HG02798 (cell line): ENCODE results near the gene BOC.

ENCODE experiments used
- ATAC-seq: cut with Tn5 transposase; IDR thresholded peaks from one replicate; pipeline ENCODE4 v1.9.1; 2021; ENCODE audit warnings: mild to moderate bottlenecking; ENCODE audit not compliant: unreplicated experiment, poor library complexity

The BOC gene

DNA sequence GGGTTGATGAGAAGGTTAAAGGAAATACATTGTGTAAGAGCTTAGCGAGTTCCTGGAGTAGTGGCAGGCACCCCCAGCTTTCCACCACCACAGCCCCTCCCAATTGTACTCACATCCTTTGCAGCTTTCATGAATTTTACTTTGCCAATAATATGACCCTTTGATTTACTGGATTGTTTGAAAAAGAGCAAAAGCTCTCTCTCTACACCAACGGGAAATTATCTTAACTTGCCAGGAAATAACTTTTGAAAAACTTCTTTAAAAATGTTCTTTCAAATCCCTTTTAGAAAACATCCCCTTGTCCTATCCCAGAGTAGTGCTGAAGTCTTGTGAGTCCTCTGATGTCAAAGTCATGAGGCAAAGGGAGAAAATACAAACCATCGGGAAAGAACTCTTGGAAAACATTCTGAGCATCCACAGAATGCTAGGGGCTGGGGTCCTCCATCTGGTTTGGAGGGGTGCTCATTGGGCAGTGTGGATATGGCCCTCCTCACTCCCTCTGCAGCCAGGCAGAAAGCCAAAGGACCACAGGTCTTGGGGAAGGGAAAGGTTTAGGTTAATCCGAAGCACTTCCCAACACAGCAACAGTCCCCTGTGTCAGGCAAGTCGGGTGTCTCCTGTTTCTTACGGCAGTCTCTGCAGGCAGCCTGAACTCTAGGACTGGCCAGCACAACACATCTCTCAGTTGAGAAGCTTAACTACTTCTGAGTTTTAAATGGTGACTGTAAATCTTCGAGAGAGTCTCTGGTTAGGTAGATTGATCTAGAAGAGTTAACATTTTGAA is 36.5 kb downstream of the BOC start:
- no peak for ATAC-seq

DNA sequence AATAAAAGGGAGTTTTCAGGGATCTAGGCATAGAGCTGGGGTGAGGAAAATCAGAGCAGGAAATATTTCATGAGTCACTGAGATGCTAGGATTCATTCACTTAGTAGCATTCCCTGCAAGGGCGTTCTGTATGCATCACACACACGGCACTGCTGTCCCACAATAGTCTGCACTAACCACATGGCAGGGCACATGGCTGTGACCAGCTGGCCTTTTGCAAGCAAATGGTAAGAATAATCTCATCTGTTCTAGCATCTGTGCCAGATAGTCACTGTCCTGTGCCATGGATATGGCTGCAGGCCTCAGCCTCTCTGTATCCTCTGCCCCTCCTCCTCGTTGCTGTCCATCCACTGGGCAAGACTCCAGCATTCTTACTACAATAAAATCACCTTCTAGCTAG is 37.8 kb downstream of the BOC start:
- ATAC-seq: no peak

DNA sequence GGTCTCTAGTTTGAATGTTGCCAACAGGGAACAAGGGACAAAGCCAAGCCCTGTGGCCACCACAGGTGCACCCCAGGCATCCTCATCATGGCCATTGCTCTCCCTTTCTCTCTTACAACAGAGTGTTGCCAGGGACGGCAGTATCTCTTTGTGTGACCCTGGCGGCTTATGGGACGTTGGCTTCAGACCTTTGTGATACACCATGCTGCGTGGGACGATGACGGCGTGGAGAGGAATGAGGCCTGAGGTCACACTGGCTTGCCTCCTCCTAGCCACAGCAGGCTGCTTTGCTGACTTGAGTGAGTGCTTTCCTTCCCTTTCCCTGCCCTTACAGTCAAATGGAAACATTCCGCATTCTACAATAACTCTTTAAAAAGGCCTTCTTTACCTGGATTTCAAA is 38.2 kb downstream of the BOC start:
- no peak for ATAC-seq

DNA sequence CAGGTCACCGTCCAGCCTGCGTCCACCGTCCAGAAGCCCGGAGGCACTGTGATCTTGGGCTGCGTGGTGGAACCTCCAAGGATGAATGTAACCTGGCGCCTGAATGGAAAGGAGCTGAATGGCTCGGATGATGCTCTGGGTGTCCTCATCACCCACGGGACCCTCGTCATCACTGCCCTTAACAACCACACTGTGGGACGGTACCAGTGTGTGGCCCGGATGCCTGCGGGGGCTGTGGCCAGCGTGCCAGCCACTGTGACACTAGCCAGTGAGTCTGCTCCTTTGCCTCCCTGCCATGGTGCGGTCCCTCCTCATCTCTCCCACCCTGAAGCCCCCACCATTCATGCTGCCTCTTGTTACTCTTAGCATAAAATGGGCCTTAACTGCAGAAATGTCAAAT is 39.2 kb downstream of the BOC start:
- no peak for ATAC-seq

DNA sequence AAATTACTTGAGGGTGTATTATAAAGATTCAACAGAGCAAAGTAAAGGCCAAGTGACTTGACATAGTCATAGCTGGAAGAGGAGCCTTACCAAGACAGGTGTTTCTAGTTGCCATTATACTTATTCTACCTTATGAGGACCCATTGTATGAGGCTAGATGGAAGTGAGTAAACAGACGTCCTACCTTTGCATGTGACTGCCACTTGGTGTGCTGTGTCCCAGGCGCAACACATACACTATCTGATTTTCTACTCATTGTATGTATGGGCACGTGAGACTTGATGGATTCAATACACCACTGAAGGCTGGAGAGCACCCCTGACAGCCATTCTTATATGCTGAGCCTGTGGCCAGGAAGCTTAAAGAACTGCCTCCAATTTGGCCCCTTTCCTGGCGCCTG is 40.5 kb downstream of the BOC start:
- no peak for ATAC-seq

DNA sequence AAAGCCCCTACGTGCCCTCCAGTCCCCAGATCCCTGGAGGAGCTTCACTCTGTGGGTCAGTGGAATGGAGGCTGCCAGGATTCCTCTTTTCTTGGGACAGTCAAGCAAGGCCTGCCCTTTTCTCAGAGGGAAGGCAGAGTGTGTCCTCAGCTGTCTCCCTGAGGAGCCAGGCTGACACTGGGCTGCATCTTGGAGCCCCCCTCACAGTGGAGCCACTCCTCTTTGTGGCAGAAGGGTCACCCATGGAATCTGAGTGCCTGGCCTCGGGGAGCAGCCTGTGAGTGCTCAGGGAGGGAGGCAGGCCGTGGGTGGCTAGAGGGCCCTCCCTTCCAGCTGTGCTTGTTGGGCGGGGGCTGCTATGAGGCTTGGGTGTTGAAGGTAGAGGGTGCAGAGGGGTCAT is 41.2 kb downstream of the BOC start:
- no peak for ATAC-seq

DNA sequence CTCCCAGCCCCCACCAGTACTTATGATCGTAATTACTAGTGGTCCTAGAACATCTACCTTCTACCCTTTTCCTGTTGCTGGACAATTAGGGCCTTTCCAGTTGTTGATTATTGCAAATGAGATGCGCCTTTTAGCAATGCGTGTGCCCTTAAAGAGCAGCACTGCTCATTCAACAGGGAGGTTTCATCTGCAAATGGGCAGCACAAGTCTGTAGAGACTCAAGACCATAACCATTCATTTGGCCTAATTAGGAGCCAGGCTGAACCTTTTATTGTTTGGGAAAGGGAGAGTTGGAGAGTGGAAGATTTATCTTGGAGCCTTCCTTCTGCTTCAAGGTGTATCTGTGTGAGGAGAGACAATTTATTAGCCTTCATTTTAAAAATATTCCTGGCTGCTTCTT is 42.3 kb downstream of the BOC start:
- ATAC-seq: no peak

DNA sequence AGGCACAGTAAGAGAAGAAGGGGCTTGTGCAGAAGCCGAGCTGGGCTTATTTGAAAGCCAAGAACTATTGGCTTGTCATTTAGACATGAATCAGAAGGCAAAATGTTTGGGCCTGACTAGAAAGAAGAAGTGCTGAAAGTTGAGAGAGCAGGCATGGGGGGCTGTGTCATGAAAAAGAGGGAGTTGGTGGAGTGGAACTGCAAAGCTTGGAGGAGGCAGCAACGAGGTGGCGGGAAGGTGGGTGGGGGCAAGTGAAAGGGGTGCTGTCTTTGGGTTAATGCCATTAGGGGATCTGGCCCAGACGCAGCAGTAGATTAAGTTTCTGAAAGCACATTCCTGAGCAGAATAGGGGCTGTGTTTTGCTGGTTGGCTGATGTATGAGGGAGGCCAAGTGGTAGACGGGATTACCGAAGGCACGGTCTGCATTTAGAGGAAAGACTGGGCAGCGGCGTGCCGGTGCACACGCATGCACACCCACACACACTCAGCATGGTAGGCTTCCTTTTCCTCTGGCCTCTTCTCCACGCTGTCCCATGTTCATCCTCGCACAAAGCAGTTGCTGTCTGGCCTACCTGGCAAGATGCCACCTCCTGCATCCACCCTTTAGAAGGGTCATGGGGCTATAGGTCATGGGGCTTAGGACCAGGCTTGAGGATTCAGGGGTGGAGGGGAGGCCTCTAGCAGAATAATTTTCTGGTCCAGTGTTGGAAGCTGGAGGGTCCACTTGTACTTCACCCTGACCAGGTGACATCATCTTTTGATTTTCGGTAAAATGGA is 43.0 kb downstream of the BOC start:
- ATAC-seq: no peak

DNA sequence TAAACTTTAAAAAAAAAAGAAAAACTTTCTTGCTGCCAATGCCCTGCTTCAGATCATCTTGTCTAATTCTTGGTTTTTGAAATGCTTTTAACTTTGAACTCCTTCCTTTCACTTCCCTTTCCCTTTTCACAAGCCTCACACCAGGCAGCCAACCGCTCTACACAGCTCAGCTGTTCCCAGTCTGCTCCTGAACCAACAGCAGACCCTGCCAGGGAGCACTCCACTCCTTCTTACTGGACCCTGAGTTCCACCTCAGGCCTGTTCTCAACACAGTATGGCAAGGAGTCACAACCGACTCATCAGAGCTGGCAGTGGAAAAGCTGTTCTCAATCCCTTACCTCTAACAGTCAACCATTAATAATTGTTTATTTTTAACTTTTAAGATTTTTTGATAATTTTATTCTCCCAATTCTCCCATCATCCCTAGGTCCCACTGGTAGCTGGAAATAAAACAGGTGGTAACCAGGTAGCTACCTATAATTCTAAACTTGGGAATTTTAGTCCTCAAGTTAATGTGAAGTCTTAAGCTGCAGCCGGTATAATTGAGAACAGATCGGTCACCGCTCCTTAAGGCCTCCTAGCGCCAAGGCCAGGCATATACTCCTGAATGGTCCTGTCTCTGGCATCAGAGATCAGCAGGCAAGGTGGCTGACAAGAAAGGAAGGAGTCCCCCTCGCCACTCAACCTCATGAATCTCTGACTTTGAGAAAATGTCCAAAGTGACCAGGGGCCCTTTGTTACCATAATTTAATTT is 43.9 kb downstream of the BOC start:
- ATAC-seq: no peak

DNA sequence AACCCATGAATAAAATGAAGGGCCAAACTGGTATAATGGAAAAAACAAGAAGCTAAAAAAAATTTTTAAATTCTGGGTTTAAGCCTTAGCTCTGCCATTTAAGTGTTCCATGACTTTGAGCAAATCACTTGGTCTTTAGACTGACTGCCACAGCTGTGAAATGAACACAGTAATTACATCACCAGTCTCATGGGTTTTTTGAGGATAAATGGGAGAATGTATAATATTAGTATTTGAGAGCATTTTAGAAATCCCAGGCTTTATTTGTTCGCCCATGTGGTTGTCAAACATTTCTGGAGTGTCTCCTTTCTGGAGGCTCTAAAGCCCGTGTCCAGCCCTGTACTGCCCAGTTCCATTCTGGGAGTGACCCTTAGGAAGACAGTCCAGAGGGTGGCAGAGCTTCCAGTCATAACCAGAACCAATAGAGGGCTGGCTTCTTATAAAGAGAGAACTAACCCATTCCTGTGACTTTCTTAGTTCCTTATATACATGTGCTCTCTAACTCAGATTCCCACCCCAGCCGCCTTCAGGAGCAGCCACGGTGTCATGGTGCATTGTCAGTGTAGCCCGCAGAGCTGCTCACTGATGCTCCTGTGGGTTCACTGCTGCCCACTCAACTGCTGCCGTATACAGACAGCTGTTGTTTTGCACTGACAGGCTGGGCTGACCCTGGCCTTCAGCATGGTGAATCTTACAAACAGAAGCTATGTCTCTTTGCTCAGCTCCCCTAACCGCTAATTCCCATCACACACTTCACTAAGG is 44.7 kb downstream of the BOC start:
- ATAC-seq: peak; percentile 39

DNA sequence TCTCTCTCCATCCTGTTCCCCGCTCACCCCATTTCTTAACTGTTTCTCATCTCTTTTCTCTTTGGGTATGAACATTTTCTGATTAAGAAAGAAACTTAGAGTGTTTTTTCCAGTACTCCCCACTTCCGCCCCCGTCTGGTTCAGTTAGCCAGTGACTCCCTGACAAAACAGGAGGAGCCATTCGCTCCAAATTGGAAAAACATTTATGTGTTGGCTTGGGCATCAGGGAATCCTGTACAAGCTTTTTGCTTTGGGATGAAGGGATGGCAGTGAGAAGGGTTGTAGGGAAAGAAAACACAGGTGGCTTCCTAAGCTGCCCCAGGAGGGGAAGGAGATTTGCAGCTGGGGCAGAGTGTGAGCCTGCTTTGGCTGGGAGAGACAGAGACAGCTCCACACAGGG is 47.0 kb downstream of the BOC start:
- no peak for ATAC-seq

DNA sequence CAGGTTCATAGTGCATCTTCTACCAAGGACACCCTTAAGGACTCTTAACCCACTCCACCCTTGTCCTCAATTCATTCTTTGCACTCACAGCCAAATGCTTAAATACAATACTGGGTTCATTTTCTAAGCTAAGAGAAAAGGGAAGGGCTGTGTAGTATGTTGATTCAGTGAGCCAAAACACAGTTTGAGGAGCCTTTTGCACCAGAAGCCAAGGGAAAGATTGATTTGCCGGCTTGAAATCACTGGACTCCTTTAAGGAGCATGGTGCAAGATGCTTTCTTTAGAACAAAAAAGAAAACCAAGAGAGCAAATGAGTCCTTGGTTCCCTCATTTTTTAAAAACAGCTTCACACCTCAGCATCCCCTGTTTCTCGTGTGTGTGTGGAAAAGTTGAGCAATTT is 47.8 kb downstream of the BOC start:
- no peak for ATAC-seq

DNA sequence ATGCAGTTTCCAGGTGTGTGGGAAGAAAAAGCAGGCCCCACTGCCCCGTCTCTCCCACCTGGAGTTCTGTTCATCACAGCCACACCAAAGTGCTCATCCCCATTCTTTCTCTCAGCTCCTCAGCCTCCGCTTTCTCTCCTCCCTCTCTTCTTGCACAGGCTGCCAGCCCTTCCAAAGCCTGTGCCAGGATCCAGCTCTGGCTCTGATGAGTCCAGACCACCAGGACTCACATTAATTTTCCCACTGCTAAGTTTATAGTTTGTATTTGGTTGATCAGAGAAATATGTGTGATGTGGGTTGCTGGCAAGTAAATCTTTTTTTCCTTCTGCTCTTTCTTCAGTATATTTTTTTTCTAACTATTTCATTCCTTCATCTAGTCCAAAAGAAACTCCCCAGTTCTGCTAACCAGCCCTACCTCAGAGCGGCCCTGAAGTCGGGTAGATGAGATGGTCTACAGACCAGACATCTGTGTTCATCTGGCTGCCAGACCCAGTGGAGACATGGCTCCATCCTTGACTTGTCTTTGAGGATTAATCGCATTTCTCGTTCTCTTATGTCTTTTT is 49.8 kb downstream of the BOC start:
- no peak for ATAC-seq

DNA sequence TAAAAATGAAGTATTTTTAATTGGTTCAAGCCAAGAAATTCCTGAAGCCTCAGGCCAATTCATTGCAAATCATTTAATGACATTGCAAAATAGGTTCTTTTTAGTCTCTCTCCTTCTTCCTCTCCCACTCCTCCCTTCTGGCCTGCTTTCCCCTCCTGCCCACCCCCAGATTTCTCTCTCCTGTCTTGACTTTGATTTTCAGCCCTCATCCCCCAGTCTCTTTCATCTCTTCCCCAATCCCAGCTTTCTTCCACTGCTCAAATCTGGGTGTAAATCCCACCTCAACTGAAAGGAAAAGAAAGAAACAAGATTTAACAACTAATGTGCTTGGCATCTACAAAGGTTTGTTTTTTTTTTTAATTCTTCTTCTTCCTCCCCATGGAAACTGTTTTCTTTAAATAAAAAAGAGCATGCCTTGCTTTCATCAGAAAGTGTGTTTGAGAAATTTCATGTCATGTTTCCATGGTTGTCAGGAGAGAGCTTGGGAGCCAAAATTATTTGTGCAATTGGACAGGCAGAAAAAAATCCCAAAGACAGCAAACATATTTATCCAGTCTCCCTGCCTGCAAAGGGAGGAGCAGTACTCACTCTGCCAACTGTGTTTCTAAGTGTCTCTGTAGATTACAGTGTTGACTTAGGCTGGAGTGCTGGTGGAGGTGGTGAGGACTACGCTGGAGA is 50.4 kb downstream of the BOC start:
- ATAC-seq: no peak

DNA sequence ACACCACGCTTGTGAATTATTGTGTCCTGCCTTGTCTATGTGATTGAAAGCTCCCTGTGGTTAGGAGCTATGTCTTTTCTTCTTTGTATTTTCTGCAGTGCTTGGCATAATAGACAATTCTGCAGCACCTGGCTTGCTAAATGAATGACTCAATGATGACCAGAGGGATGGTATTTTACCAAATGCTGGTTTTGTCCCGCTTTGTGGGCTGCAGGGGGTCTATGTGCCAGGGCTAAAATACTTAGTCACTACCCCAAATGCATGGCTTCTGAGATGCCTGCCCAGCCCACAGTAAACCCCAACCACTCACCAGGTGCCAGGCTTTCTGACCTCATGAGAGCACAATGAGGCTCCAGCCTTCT is 50.9 kb downstream of the BOC start:
- ATAC-seq: no peak

DNA sequence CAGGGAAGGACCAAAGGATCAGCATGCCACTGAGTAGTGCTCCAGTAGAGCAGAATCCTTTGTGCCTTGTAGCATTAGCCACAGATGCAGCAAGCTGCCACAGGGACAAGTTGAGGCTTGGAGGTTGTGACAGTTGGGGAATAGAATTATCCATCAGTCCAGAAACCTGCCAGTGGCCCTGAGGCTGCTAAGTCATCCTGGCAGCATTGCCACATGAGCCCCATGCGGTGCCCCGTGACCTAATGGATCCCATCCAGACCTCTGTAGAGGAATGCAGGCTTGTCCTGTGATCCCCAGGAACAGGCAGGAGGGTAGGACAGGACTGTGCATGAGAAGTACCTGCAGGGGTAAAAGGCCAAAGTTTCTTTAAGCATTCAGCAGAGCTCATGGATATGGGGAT is 51.7 kb downstream of the BOC start:
- no peak for ATAC-seq

DNA sequence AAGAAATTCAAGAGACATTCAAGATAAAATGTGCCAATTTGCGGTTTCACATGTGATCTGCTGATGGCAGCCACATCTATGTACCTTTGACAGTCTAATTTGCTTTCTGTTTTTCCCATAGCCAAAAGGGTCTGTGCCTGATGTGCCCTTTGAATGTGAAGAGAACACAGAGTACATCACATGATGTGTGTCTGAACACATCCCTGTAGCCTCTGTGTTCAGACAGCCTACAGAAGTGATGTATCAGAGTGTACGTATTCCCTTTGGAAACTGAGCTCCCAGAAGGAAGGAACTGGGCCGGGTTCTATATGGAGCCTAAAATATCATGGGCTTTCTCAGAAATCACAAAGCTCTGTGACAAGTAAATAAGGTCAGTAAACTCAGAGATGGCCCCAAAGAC is 52.4 kb downstream of the BOC start:
- ATAC-seq: no peak

DNA sequence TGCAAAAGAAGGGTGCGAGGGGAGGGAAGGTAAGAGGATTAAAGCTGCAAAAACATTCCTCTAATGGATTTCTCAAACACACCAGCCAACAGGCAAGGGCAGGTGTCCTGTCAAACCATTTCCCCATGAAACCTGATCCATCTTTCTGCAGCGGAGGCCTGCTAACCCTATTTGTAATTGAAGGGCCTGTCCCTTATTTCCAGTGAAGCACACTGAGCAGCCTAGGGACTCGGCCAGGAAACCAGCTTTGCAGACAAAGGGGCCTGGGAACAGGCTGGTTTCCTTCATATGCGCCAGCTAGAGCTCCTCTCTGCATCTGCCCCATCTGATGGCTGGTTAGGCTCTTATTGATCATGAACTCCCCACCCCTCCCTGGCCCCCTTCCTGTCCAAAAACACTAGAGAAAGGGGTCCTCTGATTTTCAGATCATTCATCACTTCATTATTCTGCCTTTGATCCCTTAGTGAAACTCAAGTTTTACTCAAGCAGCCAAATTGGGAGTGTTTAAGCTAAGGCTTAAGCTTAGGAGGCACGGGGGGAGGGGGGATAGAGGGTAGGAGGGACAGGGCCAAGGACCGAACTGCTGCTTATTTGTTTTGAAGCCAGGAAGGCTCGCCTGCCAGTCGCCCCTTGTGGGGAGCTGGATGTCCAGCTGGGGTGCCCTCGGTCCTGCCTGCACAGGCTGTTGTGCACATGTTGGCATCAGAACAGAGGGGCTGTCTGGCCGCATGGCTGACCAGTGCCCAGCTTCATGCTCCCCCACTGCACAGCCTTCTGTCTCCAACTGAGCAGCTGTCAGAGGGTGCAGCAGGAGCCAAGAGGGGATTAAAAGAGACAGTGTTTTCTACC is 53.1 kb downstream of the BOC start:
- no peak for ATAC-seq

DNA sequence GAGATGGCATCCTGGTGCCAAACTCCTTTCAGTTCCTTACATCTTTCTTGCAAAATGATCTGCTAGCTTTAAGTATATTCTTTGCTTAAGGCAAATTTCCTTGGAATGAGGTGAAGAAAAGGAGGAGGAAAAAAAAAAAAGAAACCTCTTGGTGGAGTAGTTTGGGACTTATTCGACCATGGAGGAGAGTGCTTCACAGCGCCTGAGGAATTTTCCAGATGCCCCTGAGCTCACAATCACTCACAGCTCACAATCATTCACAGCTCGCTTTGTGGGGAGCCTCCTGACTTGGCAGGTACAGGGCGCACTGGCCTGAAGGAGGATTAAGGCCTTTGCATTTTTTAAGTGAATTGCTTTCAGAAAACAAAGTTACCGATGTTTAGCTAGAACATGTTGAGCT is 53.9 kb downstream of the BOC start:
- ATAC-seq: no peak
